ENCODE data around the gene LDLRAD2. TPM values are rescaled to one million over a fixed set of nuclear protein-coding genes. Genes with fewer than 3 reads are reported as not detected.

Gene LDLRAD2
- total RNA-seq, 1 experiment from 2014 or later: 1.0 TPM

DNA sequence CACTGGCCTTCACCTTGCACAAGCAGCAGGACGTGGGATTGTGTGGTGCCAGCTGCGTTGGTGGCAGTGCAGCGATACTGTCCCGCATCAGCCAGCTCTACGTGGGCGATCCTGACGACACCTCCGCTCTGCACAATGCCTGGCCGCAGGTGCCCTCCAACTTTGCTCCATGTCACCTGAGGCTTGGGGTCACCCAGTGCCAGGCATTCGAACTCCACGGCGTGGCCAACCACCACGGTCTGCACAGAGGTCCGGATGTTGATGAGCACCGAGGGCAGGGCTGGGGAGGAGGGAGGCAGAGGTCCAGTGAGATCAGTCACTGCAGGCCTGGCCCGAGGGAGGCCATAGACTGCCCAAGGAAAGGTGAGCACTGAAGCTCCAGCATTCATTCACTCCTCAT is 22.6 kb downstream of the LDLRAD2 start:
- H3K14ac ChIP-seq (ENCODE audit: insufficient read depth, low read length): no peak overlapping the region
- no peaks in the 10 kb centered on the region for H3K4me1 ChIP-seq (ENCODE audit: insufficient read depth, low read length)
- H3K23me2 ChIP-seq (ENCODE audit: insufficient read length, low read depth, low read length, poor library complexity, severe bottlenecking): no peaks in the 10 kb centered on the region
- H4K20me1 ChIP-seq (ENCODE audit: control insufficient read depth, insufficient read depth, insufficient read length): no peaks in the 10 kb centered on the region
- no peak overlapping the region for H3K9ac ChIP-seq (ENCODE audit: extremely low read depth, insufficient read length, low read length)
- TF ChIP-seq, protein P1, sequence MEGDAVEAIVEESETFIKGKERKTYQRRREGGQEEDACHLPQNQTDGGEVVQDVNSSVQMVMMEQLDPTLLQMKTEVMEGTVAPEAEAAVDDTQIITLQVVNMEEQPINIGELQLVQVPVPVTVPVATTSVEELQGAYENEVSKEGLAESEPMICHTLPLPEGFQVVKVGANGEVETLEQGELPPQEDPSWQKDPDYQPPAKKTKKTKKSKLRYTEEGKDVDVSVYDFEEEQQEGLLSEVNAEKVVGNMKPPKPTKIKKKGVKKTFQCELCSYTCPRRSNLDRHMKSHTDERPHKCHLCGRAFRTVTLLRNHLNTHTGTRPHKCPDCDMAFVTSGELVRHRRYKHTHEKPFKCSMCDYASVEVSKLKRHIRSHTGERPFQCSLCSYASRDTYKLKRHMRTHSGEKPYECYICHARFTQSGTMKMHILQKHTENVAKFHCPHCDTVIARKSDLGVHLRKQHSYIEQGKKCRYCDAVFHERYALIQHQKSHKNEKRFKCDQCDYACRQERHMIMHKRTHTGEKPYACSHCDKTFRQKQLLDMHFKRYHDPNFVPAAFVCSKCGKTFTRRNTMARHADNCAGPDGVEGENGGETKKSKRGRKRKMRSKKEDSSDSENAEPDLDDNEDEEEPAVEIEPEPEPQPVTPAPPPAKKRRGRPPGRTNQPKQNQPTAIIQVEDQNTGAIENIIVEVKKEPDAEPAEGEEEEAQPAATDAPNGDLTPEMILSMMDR (conservative IDR thresholded peaks at IDR 0.05): no peak
- H3K27ac ChIP-seq (ENCODE audit: insufficient read length, low read depth, low read length): no peak overlapping the region
- H3K56ac ChIP-seq (ENCODE audit: insufficient read length, low read depth, low read length): no peak overlapping the region
- H2BK5ac ChIP-seq (ENCODE audit: insufficient read length, low read length): no peak overlapping the region
- no peak overlapping the region for H3K18ac ChIP-seq (ENCODE audit: insufficient read length, low read depth, low read length)
- H3T11ph ChIP-seq (ENCODE audit: low read length): no peak overlapping the region
- no peak overlapping the region for H4K8ac ChIP-seq (replicated peaks; ENCODE audit: insufficient read length, low read depth, low read length)
- Mint-ChIP-seq H3K27ac (no peak overlapping the region), H3K4me3 (no peak overlapping the region), H3K4me1 (no peaks in the 10 kb centered on the region), H3K9me3 (peaks cover 16% of the 10 kb centered on the region in 2 experiments), H3K36me3 (ENCODE audit: insufficient read depth in 1 of 3, low read depth in 3 of 3) (peaks cover 42 to 83% (median 77%) of the 10 kb centered on the region in 3 experiments), H3K27me3 (ENCODE audit: low read depth) (no peaks in the 10 kb centered on the region)
- no peak overlapping the region for H2BK12ac ChIP-seq (ENCODE audit: insufficient read length, low read depth, low read length)
- H2AK5ac ChIP-seq (ENCODE audit: insufficient read length, low read length): no peak overlapping the region
- no CpG with 5 or more reads among the region's 16 CpGs for WGBS (ENCODE audit: extremely low coverage, insufficient read length, low lambda C conversion rate)
- no peak overlapping the region for H3K4me2 ChIP-seq (ENCODE audit: insufficient read depth, insufficient read length, low read length)
- no peak overlapping the region for H2BK20ac ChIP-seq (ENCODE audit: low read depth, low read length, poor library complexity, severe bottlenecking)
- H3K79me2 ChIP-seq (ENCODE audit: insufficient read depth, low read length): no peaks in the 10 kb centered on the region
- peaks cover 10% of the 10 kb centered on the region for H3K9me3 ChIP-seq (ENCODE audit: control insufficient read depth, low read depth, low read length)
- H3K4ac ChIP-seq (ENCODE audit: low read depth, low read length): no peak overlapping the region
- DNase-seq: no peak
- no peak overlapping the region for H2BK120ac ChIP-seq (ENCODE audit: low read depth, low read length, poor library complexity, severe bottlenecking)
- no peak overlapping the region for H2BK15ac ChIP-seq (ENCODE audit: low read depth, low read length)
- no peak overlapping the region for H4K5ac ChIP-seq (ENCODE audit: insufficient read length, low read depth, low read length)
- no peak overlapping the region for H3K23ac ChIP-seq (ENCODE audit: insufficient read length, low read depth, low read length)
- H2AFZ ChIP-seq (ENCODE audit: low read length): no peak overlapping the region
- H4K91ac ChIP-seq (ENCODE audit: insufficient read length, low read depth, low read length): no peak overlapping the region
- H3K27me3 ChIP-seq (ENCODE audit: insufficient read depth, low read length): no peaks in the 10 kb centered on the region
- no peaks in the 10 kb centered on the region for H3K79me1 ChIP-seq (ENCODE audit: insufficient read depth, low read depth, low read length, poor library complexity, severe bottlenecking)
